GM21529 (cell line): Measurements from ENCODE around the gene RRAGB.
"Not testable (repeated sequence)": the region's sequence is repeated elsewhere in the genome, so short reads cannot be mapped to it uniquely, and the experiment has no call there.

Experiments
- ATAC-seq: cut with Tn5 transposase; IDR thresholded peaks from one replicate; pipeline ENCODE4 v1.9.1; 2021; ENCODE audit not compliant: unreplicated experiment

The RRAGB gene

DNA sequence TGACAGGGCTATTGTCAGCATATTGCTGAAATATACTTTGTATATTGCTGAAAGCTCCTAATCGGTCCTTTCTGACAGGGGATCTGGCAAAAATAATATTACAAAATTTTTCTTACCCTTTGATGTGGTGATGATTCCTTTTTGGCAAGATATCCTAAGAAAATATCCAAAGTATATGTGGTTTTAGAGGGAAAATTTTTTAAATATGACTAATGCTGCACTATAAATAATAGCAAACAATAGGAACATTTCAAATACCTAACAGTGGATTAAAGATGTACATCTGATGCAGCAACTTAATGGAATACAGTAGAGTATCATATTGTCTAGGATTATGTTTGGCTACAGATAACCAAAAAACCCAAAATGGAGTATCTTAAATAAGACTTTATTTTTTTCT is 49.6 kb downstream of the RRAGB start:
- no peak for ATAC-seq

DNA sequence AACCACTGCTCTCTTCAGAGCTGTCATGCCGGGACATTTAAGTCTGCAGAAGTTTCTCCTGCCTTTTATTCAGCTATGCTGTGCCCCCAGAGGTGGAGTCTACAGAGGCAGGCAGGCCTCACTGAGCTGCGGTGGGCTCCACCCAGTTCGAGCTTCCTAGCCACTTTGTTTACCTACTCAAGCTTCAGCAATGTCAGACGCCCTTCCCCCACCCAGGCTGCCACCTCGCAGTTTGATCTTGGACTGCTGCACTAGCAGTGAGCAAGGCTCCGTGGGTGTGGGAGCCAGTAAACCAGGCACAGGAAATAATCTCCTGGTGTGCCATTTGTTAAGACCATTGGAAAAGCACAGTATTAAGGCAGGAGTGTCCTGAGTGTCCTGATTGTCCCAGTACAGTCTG is 56.9 kb downstream of the RRAGB start:
- ATAC-seq = not testable (repeated sequence)

DNA sequence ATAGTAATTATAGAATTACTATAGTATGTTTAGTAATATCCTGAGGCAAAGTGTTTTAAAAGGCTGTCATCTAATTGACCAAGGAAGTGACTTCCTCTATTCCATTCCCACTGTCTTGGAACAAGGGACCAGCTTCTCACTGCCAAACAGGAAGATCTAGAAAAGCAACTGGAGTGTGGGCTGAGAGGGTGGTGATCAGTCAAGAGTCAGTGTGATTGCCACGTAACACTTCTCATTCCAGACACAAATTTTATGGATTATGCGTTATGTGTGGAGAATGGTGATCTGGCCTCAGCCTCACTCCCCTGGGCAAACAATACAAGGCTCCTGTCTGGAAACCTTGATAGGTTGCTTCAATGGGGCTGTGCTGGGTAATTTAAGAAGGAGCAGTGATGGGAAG is 60.0 kb downstream of the RRAGB start:
- no peak for ATAC-seq

DNA sequence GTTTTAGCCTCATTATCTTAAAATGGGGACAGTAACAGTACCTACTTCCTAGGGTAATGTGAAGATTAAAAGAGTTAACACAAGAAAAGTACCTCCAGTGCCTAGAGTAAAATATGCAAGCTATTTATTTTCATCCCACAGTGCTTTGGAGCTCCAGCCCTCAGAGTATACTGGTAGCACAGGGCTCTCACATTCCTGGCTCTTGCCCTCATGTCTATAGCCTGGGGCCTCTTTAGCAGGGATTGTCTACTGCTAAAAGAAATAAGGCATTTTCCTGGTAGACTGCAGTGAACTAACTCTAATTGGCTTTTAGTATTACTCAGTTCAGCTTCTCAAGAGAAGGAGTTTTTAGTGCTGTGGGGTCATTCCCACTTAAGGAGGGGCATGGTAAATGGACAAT is 60.8 kb downstream of the RRAGB start:
- no peak for ATAC-seq

DNA sequence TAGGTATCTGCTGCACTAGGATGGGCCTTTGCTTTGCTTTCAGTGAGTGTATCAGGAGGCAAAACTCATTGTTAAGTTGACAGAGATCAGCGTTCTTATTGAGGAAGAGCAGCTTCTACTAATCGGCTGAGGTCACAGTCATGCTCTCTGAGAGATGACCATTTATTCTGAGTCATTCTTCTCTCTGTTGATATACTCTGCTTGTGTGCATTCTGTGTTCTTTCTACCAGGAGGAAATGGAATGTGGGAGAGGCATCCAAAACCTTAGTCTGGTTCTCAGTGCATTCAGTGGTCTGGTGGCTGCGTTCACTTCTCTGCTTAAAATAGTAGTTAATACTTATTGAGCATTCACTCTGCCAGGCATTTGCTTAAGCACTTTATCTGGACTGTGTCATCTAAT is 66.2 kb downstream of the RRAGB start:
- ATAC-seq = no peak

DNA sequence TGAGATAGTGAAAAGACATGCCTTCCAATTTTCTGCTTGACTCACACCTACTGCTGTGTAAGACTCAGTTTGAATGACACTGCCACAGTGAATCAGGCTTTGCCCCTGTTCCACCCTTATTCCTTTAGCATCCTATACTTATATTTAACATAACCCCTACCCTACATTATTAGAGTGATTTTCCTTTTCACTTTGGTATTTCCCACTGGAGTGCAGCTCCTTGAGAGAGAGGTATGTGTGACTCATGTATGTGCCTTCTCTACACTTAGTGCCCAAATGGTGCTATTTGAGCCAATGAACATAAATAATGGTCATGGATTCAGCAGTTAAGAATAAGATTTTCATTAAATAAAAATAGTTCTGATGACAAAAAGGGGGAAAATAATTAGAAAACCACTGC is 69.5 kb downstream of the RRAGB start:
- no peak for ATAC-seq

DNA sequence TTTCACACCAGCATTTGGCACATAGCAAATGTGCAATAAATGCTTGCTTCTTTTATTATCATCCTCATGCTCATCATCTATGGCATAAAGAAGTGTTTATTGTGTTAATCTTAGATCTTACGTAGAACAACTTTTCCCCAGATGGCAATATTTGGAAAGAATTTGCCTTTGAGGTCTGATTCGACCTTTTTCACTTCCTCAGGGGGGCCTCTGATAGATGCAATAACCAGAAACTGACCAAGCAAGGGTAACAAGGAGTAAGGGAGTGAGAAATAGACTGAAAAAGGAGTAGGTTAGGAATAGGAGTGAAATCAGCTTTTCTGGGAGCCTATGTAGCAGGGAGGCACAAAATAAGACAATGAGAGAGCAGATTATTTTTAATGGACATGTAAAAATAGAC is 70.2 kb downstream of the RRAGB start:
- no peak for ATAC-seq

DNA sequence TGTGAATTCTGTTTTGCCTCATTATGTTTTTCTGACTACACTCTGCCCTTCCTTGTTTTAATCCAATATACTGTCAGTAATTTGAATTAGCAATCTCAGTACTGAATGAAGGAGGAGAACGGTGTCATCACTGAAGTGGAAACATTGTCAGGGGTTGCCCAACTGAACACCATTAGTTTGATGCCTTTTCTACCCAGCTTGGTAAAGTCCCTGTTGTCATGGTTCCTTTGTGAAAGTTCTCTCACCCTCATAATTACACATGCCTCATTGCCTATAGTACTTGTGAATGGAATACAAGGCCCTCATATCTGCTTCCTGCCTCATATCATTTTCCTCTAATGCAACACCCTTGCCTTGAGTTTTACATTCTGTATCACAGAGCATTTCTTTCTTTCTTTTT is 76.9 kb downstream of the RRAGB start:
- ATAC-seq = peak; percentile 98

DNA sequence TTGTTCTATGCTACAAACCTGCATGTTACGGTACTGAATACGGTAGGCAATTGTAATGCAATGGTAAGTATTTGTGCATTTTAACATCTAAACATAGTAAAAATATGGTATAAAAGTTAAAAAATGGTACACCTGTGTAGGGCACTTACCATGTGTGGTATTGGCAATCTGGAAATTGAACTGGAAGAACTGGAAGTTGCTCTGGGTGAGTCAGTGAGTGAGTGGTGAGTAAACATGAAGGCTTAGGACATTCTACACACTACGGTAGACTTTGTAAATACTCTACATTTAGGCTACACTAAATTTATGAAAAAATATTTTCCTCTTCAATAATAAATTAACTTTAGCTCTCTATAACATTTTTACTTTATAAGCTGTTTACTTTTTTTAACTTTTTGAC is 78.9 kb downstream of the RRAGB start:
- ATAC-seq = no peak

DNA sequence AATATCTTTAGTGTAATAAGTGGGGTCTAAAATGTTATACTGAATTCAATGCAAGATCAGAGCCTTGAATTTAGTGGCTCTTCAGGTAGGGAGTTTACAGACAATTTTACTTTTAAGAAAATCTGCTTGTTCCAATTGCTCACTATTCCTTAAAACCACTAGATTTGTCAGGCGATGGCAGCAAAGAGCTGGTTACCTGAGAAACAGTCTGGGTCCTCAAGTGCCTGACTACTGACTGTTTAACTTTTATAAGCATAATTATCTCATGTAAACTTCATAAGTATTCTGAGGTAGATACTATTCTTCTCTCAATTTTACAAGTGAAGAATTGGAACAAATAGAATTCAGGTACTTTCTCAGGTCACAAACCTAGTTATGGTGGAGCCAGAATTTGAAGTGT is 84.3 kb downstream of the RRAGB start:
- no peak for ATAC-seq
